ENCODE data around the gene TTLL10.

TTLL10 gene

GRCh38 chr1:1223321-1223720 is 49.6 kb downstream of the TTLL10 start:
- DNase-seq: no peak

GRCh38 chr1:1223891-1224290 is 50.2 kb downstream of the TTLL10 start:
- no peak for DNase-seq

GRCh38 chr1:1225238-1225845 is 51.7 kb downstream of the TTLL10 start:
- no peak for DNase-seq

- no peak for DNase-seq
These were observed 52.2 kb downstream of the TTLL10 start for GRCh38 chr1:1225913-1226312.

- no peak for DNase-seq
These were observed 53.1 kb downstream of the TTLL10 start for GRCh38 chr1:1226566-1227362.

GRCh38 chr1:1227386-1227785 is 53.7 kb downstream of the TTLL10 start:
- DNase-seq: no peak

- DNase-seq: no peak
These were observed 54.5 kb downstream of the TTLL10 start for GRCh38 chr1:1228187-1228586.

GRCh38 chr1:1228596-1229321 is 55.1 kb downstream of the TTLL10 start:
- DNase-seq: no peak

GRCh38 chr1:1229770-1230169 is 56.1 kb downstream of the TTLL10 start:
- no peak for DNase-seq

- DNase-seq: no peak
These were observed 57.1 kb downstream of the TTLL10 start for GRCh38 chr1:1230656-1231399.

GRCh38 chr1:1231400-1232207 is 57.9 kb downstream of the TTLL10 start, which contains the start of gene SDF4:
Gene SDF4, minus strand, starts transcription at chr1:1232001. Its CDS starts 3,229 bp downstream, at chr1:1228772.
- DNase-seq: peak; percentile 97

GRCh38 chr1:1232208-1232795 is 58.6 kb downstream of the TTLL10 start, which contains the start of gene B3GALT6:
Gene B3GALT6, plus strand, starts transcription at chr1:1232237. Its CDS starts 42 bp downstream, at chr1:1232279.
- no peak for DNase-seq

GRCh38 chr1:1232796-1233566 is 59.3 kb downstream of the TTLL10 start:
- DNase-seq: no peak

GRCh38 chr1:1233567-1233892 is 59.9 kb downstream of the TTLL10 start:
- DNase-seq: no peak

- no peak for DNase-seq
These were observed 60.6 kb downstream of the TTLL10 start for GRCh38 chr1:1234180-1234808.

- no peak for DNase-seq
These were observed 61.5 kb downstream of the TTLL10 start for GRCh38 chr1:1235016-1235744.

- no peak for DNase-seq
These were observed 62.6 kb downstream of the TTLL10 start for GRCh38 chr1:1236176-1236763.

GRCh38 chr1:1236945-1237873 is 63.5 kb downstream of the TTLL10 start:
- DNase-seq: no peak
